Measurements from ENCODE around the gene FAM83G. TPM values are rescaled to one million over a fixed set of nuclear protein-coding genes. Genes with fewer than 3 reads are reported as not detected.
"Not testable (repeated sequence)": the region's sequence is repeated elsewhere in the genome, so short reads cannot be mapped to it uniquely, and the experiment has no call there.

The FAM83G gene, protein sequence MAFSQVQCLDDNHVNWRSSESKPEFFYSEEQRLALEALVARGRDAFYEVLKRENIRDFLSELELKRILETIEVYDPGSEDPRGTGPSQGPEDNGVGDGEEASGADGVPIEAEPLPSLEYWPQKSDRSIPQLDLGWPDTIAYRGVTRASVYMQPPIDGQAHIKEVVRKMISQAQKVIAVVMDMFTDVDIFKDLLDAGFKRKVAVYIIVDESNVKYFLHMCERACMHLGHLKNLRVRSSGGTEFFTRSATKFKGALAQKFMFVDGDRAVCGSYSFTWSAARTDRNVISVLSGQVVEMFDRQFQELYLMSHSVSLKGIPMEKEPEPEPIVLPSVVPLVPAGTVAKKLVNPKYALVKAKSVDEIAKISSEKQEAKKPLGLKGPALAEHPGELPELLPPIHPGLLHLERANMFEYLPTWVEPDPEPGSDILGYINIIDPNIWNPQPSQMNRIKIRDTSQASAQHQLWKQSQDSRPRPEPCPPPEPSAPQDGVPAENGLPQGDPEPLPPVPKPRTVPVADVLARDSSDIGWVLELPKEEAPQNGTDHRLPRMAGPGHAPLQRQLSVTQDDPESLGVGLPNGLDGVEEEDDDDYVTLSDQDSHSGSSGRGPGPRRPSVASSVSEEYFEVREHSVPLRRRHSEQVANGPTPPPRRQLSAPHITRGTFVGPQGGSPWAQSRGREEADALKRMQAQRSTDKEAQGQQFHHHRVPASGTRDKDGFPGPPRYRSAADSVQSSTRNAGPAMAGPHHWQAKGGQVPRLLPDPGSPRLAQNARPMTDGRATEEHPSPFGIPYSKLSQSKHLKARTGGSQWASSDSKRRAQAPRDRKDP
- 1 to 10 TPM; 2.3 to 4.0 (median 3.7) TPM for polyA plus RNA-seq (ENCODE audit: insufficient read depth in 1 of 5, insufficient read length in 5 of 5, low replicate concordance in 1 of 5)
- long read RNA-seq, donor 1: 0 reads
- long read RNA-seq, donor 2: 0 reads
- long read RNA-seq, donor 3: 0 reads
- long read RNA-seq, donor 4: 0 reads
- long read RNA-seq, donor 5: 0 reads
- long read RNA-seq, donor 6, full-length matches to known transcripts: 1 of 1 reads
- long read RNA-seq, donor 6, partial matches to known transcripts: 0 of 1 reads
- long read RNA-seq, donor 6, other reads (novel, unspliced or antisense): 0 of 1 reads
- long read RNA-seq, donor 7, full-length matches to known transcripts: 2 of 2 reads
- long read RNA-seq, donor 7, partial matches to known transcripts: 0 of 2 reads
- long read RNA-seq, donor 7, other reads (novel, unspliced or antisense): 0 of 2 reads
- long read RNA-seq, donor 8: 0 reads

DNA sequence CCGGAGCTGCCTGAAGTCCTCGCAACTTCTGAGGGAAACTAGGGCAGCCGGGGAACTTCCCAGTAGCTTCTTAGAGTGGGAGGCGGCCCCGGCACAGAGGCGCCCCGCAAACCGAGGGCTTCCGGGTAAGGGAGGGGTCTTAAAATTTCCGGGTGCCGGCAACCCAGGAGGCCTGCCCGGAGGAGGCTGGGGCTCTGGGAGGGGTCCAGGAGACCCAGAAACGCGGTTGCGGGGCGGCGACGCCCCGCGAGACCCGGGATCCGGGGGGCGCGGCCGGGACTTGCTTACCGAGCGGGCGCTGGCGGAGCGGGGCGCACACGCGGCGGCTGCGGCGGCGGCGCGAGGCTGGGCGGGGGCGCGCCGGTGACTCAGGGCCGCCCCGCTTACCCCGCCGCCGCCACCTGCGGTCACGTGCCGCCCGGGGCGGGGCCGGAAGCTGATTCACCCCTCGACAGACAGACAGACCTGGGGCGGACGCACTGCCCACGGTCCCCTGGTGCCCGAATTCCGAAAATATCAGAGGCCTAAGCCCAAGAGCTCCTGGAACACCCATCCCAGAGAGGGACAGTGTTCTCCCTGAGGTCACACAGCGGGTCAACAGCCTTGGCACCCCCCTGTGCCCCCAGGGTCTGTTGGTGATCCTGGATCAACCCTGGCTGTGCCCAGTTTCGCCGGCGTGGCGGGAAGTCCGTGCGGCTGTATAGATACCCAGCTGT, at the start of gene FAM83G:
FAM83G (minus strand) TSS at position 344 of the 716 bp plus-strand sequence. CDS start 723 bp downstream, outside the sequence.
- no peak for DNase-seq

DNA sequence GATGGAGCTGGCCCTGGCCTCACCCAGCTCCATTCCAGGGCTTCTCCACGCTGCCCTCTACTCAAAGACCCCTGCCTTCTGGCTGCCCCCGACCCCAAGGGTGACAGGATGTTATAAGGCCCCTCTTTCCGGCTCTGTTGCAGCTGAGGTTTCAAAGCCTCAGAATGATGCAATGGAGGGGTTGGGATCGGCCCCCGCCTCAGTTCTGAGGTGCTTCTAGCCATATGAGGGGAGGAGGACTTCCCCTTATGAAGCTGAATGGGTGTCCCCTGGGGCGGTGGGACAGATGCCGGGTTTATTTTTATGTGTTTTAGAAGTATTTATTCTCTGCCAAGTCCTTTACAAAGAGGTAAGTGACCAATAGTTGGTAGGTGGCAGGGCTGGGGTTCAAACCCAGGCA, 44.3 kb upstream of the FAM83G start:
- DNase-seq: not testable (repeated sequence)

DNA sequence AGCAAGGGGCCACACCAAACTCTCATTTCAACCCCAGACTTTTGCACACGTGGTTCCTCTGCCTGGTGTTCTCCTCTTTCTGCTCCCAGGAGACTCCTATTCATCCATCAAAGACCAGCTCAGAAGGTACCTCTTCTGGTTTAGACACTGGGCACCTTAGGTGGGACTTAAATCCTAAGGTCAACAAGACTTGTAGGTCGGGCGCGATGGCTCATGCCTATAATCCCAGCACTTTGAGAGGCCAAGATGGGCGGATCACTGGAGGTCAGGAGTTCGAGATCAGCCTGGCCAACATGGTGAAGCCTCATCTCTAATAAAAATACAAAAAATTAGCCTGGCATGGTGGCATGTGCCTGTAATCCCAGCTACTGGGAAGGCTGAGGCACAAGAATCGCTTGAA, 42.9 kb upstream of the FAM83G start:
- DNase-seq: not testable (repeated sequence)

DNA sequence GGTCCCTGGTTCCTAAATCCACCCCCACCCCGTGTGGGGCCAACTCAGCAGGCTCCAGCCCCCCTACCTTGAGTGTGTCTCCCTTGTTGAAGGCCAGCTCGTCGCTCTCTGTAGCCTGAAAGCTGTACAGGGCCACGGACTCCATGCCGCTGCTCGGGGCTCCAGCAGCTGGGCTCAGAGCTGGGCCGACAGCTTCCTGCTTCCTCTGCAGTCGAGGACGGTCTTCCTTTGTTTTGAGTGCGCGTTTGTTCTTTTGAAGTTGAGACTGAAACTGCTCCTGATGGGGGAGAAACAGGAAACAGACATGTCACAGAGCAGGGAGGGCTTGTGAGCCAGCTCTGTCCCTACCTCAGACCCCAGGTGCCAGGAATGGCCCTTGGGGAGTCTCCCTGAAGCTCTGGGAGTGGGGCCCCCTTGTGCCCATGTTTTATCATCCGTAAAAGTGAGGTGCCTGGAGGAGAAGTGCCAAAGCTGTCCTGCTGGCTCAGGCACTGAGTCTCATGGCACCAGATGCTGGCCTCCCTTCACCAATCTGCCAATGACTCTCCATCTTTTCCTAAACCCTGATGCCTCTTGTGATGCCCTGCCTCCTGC, 42.3 kb upstream of the FAM83G start, which contains the start of gene GRAP:
GRAP (minus strand) TSS at position 176 of the 594 bp plus-strand sequence; CDS start at position 145, 31 bp downstream.
- DNase-seq: not testable (repeated sequence)

DNA sequence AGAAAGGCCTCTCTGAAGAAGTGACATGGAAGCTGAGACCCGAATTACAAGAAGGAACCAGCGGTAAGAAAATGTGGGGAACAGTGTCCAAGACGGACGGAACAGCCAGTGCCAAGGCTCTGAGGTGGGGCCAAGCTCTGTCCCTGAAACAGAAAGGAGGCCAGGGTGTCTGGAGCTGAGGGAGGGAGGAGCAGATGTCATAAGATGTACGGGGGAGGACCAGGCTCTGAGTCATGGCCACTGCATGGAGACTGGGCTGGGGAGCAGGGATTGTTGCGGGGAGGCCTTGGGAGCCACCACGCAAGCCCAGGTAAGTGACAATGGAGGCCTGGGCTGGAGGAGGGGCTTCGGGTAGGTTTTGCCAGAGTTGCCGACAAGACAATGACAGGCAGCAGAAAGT, 40.1 kb upstream of the FAM83G start:
- DNase-seq: not testable (repeated sequence)

DNA sequence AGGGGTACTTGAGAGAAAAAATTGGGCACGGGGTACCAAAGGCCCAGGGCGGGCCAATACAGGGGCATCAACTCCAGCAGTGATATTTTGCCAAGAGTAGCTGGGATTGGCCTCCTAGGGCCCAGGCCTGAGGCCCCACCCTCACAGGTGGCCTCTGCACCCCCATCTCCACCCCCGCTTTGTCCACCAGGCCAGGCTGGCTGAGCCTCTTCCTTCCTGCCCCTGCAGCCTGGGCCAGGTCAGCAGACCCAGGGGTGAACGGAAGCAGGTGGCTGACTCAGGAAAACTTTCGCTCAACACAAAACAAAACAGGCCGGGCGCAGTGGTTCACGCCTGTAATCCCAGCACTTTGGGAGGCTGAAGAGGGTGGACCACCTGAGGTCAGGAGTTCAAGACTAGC, 38.5 kb upstream of the FAM83G start:
- not testable (repeated sequence) for DNase-seq

DNA sequence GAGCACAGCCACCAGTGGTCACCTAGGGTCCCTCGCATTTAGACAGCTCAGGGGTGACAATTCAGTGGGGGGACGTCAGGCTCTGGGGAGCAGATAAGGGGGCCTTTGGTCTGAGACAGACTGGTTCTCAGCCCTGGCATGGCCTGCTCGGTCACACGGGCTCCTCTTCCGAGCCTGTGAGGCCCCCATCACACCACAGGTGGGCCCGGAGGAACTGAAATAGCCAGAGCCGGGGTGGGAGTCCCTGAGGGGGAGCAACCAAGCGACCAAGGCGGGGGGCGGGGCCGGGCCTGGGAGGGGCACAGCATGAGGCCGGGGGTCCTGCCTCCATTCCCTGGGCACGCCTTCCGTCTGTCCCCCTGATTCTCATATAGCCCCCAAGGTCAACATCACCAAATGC, 37.8 kb upstream of the FAM83G start:
- not testable (repeated sequence) for DNase-seq

DNA sequence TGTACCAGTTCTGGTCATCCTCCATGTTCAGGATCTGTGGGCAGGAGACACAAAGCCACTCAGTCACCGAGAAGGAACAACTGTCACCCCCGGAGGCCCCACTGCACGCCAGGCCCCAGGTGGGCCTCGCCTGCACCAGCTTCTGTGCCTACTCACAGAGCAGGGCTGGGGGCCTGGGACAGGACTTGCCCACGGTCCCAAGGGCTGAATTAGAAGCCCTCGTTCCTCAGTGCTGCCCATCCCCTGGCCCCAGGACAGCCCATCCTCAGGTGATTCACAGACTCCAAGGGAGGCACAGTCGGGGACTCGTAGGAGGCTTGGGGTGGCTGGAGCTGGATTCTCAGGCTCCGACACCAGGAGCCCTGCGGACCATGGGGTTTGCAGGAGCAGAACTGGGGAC, 37.3 kb upstream of the FAM83G start:
- not testable (repeated sequence) for DNase-seq

DNA sequence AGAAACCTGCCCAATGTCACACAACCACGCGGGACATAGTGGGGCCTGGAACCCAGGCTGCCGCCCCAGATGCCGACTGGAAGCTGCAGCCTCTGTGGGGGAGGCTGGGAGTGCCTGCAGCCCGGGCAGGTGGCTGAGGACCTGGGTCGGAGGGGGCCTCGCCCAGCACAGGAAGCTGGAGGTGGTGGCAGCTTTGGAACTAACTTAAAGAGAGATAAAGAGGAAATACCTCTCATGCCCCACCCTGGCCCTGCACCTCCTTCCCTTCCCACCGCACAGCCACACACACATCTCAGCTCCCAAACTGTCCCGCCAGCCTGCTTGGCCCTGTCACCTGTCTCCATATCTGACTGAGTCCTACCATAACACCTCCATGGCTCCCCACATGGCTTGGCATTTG, 35.8 kb upstream of the FAM83G start:
- DNase-seq: not testable (repeated sequence)

DNA sequence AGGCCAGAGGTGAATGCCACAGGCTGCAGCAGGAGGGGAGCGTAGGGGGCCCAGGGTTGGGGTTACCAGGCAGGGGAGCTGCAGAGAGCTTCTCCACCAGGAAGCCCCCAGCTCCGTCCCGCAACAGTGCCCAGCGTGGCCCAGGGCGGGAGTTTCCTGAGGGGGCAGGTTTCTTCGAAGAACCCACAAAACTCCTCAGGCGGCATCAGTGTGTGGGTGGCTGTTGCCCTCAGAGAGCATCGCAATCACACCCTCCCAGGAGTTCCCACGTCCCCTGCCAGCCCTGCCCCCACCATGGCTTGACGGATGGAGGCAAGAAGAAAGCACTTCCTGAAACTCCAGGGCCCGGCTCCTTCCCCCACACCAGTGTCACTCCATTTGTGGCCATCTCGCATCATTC, 34.2 kb upstream of the FAM83G start:
- DNase-seq: not testable (repeated sequence)

DNA sequence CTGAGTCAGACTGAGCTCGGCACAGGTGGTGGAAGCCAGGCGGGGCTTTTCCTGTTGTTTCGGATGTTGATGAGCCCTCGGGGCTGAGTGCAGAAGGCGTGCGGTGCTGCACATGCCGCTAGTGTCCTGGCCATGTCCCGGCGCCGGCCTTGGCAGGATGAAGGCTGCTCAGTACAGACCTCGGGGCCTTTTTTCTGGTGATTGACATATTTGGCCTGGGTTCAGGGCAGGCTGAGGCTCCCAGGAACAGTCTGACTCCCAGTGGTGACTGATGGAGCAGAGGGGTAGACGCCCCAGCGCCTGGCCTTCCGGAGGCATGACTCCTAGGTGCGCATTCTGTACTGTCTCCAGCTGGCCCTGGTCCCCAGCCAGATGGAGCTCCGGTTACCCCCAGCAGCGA, 33.4 kb upstream of the FAM83G start:
- not testable (repeated sequence) for DNase-seq

DNA sequence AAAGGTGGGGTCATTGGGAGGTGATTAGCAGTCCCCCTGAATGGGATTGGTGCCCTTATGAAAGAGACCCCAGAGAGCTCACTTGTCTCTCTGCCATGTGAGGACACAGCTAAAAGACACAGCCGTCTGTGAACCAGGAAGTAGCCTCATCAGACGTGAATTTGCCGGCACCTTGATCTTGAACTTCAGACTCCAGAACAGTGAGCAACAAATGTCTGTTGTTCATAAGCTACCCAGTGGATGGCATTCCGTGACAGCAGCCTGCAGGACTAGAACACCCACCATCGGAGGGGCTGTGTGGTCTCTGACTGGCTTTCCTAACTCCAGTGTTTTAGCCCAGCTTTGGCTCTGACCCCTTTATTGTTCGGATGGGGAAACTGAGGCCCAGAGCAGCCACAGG, 33.0 kb upstream of the FAM83G start:
- DNase-seq: not testable (repeated sequence)

DNA sequence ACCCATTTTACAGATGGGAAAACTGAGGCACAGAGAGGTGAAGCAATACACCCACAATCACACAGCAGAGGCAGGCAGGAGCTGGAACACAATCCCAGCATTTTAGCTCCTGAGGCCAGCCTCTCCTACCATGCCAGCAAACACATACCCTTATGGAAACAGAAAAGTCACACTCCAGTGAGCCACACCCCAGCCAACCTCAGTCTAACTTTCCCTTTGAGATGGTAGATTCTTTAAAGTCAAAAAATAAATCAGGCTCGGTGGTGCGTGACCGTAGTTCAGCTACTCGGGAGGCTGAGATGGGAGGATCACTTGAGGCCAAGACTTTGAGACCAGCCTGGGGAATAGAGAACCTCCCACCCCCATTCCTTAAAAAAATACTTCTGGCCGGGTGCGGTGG, 31.6 kb upstream of the FAM83G start:
- not testable (repeated sequence) for DNase-seq

DNA sequence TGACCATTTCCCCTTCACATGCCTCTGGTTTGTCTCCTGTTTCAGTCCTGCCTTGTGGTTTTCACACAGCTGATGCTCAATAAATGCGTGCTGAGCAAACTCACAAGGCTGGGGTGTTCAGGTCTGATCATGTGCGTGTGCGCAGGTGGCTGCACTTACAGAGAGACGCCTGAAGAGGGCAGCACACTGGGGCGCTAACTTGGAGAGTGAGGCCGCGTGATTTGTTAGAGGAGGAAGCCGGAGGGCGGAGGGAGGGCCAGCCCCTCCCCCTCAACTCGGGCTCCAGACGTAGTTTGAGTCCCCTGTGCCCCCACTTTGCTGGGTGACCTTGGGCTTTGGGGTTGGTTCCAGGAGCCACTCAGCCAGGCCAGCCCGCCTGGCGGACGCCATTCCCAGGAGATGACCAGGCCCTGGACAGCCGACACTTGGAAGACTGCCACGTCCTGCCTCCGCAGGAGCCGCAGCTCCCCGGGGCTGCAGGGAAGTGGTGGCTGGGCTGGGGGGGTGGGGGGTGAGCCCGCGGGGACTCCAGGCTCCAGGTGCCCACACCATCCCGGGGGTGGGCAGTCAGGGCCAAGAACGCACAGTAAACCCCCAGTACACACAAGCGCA, 27.9 kb upstream of the FAM83G start:
- not testable (repeated sequence) for DNase-seq

DNA sequence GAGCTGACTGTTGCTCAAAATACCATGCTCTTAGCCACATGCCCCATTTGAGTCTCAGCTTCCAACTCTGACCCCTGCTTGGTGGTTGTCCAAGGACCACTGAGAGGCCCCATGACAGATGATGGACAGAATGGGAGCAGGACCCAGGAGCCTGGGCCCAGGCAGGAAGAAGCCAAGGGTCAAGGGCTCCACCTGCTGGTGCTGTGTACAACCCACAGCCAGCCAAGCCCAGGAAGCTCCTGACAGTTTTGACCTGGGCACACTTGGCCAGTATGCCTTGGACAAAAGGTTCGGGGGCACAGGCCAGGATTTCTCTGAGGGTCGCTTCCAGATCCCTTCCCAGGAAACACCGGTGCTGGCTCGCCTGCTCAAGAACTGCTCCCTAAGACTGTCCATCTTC, 27.2 kb upstream of the FAM83G start:
- DNase-seq: not testable (repeated sequence)

DNA sequence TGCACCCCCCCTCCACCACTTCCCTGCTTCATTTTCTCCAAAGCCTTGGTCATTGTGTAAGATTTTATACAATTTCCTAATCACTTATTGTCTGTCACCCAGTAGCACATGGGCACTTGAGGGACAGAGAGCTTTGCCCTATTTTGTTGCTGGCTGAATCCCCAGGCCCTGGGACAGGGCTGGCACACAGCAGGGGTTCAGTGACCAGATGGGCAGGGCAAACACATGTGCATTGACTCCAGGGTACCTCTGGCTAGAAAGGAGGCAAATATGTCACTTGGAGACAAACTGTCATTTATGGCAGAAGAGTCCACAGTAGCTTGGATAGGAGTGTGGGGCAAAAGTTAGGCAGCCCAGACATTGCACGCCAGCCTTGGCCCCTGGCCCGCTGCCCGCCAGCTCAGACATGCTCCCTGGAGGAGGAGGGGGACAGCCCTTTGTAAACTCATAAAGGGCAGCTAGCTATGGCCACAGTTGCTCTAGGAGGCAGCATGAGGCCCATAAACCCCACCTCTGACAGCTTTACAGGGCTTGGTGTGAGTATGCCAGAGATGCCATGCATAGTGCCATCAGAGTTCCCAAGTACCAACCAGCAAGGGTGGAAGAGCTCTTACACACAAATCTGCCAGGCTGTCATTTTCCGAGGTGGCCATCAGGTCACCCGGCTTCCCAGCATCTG, 26.3 kb upstream of the FAM83G start:
- DNase-seq: not testable (repeated sequence)

DNA sequence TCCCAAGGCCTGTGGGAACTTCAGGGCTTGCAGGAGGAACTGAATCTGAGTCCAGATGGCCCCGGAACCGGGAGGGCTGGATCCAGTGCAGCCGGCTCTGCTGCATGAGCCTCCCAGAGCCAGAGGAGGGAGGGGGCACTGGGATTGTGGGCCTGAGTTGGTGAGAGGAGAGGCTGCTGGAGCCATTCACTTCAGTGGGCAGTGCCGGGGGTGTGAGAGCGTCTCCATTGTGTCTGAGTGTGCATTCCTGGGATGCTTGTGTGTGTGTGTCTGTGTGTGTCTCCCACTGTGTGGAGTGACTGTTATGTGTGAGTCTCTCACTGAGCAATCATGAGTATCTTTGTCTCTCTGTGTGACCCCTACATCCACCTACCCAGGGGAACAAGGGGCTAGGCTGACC, 25.2 kb upstream of the FAM83G start:
- not testable (repeated sequence) for DNase-seq

DNA sequence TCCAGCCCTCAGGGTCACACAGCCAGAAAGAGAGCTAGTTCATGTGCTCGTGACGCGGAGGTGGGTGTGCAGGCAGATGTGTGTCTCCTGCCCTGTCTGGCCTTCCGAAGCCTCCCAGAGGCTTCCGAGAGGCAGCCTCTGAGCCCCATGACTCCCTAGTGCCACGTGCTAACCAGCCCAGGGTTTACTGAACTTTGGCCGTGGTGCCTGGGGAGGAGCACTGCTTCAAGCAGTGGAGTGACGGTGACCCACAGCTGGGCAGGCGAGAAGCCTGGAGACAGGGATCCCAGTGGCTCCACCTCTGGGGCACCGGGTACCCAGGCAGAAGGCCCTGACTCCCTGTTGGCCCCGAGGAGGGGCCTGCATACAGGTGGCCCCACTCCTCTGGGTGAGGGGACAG, 24.1 kb upstream of the FAM83G start:
- DNase-seq: not testable (repeated sequence)
